Hippocampal formation (tissue), 2 donors: ENCODE measurements around the gene RLIM.
"Not testable (repeated sequence)": the region's sequence is repeated elsewhere in the genome, so short reads cannot be mapped to it uniquely, and the experiment has no call there.

Experiments used
- DNase-seq, 2 donors: peaks; one replicate each; lab custom pipeline; 2025; lab: John Stamatoyannopoulos, UW

The RLIM gene, protein sequence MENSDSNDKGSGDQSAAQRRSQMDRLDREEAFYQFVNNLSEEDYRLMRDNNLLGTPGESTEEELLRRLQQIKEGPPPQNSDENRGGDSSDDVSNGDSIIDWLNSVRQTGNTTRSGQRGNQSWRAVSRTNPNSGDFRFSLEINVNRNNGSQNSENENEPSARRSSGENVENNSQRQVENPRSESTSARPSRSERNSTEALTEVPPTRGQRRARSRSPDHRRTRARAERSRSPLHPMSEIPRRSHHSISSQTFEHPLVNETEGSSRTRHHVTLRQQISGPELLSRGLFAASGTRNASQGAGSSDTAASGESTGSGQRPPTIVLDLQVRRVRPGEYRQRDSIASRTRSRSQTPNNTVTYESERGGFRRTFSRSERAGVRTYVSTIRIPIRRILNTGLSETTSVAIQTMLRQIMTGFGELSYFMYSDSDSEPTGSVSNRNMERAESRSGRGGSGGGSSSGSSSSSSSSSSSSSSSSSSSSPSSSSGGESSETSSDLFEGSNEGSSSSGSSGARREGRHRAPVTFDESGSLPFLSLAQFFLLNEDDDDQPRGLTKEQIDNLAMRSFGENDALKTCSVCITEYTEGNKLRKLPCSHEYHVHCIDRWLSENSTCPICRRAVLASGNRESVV

GRCh38 chrX:74614093-74614909 lies at the start of gene RLIM:
Gene RLIM, minus strand, starts transcription at chrX:74614624. Its CDS starts 18,647 bp downstream, at chrX:74595977.
- DNase-seq: peak; percentile 85 to 88

- DNase-seq: no peak
Observed at GRCh38 chrX:74656079-74656745, 41.8 kb upstream of the RLIM start.

- not testable (repeated sequence) for DNase-seq
Observed at GRCh38 chrX:74654953-74655352, 40.5 kb upstream of the RLIM start.

DNA sequence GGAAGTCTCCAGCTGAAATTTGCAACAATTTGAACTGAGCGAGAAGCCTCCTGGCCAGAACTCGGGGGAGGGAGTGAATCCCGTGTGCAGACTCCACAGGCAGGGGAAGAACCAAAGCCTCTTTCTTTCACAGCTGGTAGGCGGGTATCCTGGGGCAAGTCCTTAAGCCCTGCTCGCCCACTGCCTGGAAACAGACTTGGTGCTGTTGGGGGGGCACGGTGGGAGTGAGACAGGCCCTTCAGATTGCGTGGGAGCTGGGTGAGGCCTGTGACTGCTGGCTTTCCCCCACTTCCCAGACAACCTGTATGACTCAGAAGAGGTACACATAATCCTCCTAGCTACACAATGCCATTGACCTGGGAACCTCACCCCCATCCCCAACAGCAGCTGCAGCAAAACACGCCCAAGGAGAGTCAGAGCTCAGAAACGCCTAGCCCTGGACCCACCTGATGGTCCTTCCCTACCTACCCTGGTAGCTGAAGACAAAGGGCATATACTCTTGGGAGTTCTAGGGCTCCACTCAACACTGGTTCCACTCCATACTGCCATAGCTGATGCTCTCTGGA lies 22.4 kb upstream of the RLIM start:
- DNase-seq: no peak

DNA sequence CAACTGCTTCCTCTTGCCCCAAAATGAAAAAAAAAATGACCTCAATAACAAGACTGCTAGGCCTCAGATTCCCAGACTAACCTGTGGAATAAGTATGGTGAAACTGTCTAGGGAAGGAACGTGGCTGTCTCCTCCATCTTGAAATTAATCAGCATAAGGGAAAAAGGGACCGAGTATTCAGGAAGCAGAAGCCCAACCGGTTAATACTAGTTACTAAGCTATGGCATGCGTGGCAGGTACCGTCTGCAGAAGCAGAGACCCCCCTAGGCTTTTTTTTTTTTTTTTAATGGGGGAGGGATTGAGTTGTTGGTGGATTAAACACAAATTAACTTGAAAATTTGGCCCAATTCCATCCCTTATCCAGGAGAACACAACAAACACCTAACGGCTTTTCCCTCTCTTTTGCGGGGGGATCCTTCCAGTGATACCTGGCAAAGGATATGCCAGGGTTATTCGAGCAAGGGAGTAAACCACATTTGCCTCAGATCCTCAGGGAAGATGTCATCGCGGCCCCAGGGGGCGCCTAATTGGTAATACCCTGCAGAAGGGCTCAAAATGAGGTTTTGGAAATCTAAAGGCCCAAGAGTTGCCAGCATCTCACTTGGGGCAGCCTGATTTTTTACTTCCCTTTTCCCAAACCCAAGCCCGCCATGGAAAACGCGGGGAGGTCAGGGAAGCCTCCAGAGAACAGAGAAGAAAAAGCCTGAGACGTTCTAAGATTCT lies 893 bp downstream of the RLIM start:
- no peak for DNase-seq

DNA sequence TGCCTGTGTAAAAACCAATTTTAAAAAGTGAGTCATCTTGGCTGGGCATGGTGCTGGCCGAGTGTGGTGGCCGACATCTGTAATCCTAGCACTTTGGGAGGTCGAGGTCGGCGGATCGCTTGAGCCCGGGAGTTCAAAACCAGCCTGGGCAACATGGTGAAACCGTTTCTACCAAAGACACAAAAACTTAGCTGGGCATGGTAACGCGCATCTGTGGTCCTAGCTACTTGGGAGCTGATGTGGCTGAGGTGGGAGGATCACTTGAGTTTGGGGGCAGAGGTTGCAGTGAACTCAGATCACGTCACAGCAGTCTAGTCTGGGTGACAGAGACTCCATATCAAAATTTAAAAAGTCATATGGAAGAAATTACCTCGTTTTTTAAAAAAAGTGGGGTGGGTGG lies 7.6 kb downstream of the RLIM start:
- DNase-seq: no peak

DNA sequence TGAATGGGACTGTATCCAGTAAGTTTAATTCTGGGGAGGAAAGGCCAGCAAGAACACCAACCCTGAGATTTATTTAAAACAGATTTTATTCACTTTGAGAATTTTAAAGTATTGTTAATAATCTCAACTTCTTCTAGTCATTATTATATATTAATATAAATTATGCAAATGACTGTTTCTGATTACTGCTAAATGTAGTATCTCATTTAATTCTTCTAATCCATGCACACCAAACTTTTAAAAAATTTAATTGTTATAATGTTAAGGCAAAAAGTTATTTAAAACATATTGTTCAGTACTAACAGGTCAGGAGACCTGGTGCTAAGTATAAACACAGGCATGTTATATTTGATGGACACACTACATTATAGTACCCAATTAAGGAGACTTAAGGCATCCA lies 8.1 kb downstream of the RLIM start:
- DNase-seq: no peak

- no peak for DNase-seq
Observed at GRCh38 chrX:74603040-74603439, 11.4 kb downstream of the RLIM start.

GRCh38 chrX:74602142-74602541 lies 12.3 kb downstream of the RLIM start:
- DNase-seq: no peak

DNA sequence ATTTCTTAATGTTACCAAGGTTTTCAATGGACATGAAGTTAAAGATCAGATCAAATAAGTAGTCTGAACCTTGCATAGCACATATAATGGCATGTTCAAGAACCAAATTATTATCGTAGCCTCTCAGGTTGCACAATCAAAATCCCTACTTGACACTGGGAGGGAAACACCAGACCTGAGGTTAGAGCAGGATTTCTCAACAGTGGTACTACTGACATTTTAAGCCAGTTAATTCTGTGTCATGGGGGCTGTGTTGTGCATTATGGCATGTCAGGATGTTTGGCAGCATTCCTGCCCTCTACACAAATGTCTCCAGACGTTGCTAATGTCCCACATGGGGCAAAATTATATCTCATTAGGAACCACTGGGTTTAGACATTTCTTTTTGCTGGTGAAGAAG lies 20.8 kb downstream of the RLIM start:
- no peak for DNase-seq

- no peak for DNase-seq
Observed at GRCh38 chrX:74585766-74586165, 28.7 kb downstream of the RLIM start.

DNA sequence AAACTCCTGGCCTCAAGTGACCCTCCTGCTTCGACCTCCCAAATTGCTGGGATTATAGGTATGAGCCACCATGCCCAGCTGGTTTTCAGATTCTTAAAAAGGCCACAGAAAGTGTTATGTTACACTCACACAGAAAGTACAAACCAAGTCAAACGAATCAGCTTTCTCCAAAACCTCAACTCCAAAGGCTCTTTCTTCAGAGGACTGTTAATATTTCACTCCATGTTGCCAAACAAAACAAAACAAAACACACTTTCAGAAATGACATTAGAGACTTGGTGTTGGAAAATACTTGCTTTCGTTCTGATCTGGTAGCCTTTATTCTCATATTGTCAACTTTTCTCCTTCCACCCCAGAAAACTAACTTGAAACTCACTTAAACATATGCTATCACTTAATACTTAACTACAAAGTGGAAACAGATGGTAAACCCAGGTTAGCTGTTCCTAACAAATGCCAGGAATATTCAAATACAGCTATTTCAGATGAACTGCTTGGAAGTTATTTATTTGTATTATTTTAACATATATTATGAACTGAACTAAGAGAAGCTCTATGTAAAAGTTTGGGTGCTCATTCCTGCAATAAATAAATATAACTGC lies 34.7 kb downstream of the RLIM start:
- no peak for DNase-seq

DNA sequence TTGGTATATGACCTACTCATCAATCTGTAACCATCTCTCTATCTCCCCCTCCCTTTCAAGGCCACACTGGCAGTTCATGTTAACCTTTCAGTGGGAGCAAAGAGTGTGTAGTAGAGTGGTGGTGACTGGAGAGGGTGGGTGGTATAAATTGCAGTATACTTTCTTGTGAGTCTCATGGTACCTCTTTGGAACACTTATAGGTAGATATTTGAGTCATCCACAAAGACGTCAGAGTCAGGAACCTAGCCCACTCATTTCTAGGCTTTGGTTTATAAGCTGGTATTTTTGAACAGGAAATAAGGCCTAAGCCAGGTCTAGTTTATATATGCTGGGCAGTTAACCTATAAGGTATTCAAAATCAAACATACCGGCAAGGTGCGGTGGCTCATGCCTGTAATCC lies 36.3 kb downstream of the RLIM start:
- DNase-seq: no peak

DNA sequence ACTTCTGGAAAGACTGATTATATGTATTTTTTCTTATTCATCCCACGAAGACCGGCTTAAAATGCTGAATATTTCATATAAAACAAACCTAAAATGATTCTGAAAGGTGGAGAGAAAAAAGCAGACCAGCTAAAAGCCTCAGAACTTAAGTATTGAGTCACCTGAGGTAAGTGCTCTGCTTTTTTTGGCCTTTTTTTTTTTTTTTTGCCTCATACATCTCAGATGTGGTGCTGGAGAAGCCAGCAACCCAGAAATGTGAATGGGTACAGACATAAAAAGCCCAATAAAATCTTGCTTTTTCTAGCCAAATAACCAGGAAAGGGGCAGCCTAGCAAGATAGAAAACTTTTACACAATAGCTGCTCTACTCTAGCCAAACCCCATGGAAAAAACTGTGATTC lies 57.0 kb downstream of the RLIM start:
- no peak for DNase-seq

DNA sequence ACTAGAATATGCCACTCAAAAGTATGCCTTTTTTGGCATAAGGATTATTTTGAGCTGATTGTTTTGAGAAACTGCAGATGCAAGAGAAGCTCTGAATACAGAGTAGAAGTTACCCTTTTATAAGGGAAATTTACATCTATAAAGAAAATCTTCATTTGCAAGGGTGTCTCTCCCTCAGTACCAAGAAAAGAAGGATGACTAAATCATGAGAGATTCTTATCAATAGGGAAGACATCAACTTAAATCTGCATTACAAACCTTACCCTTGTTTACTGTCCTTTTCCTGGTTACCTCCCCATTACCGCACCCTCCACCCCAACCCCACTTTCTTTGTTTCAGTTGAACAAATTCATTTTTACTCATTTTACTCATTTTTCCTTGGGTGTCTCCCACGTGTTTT lies 62.5 kb downstream of the RLIM start:
- DNase-seq: no peak

GRCh38 chrX:74550295-74550802 lies 64.1 kb downstream of the RLIM start:
- DNase-seq: peak; percentile 52 to 64

- DNase-seq: no peak
Observed at GRCh38 chrX:74546984-74547383, 67.4 kb downstream of the RLIM start.

GRCh38 chrX:74545880-74546523 lies 68.4 kb downstream of the RLIM start:
- no peak for DNase-seq

- no peak for DNase-seq
Observed at GRCh38 chrX:74540635-74541249, 73.7 kb downstream of the RLIM start.
